GM19328 (cell line): Measurements from ENCODE around the gene TCTN2.

Experiments used
- ATAC-seq: cut with Tn5 transposase; IDR thresholded peaks from one replicate; pipeline ENCODE4 v1.9.1; 2021; ENCODE audit warnings: mild to moderate bottlenecking, moderate library complexity; ENCODE audit not compliant: unreplicated experiment

Gene TCTN2

GRCh38 chr12:123734268-123734667, 63.4 kb downstream of the TCTN2 start:
- ATAC-seq: no peak

- no peak for ATAC-seq
Observed at GRCh38 chr12:123741937-123742572, 71.1 kb downstream of the TCTN2 start.

GRCh38 chr12:123743002-123743401, 72.1 kb downstream of the TCTN2 start:
- no peak for ATAC-seq

GRCh38 chr12:123744836-123745235, 73.9 kb downstream of the TCTN2 start:
- ATAC-seq: no peak

GRCh38 chr12:123747309-123747708, 76.4 kb downstream of the TCTN2 start:
- ATAC-seq: no peak

GRCh38 chr12:123748161-123748560, 77.2 kb downstream of the TCTN2 start:
- ATAC-seq: no peak

- ATAC-seq: no peak
Observed at GRCh38 chr12:123748661-123749060, 77.7 kb downstream of the TCTN2 start.

- no peak for ATAC-seq
Observed at GRCh38 chr12:123749355-123749754, 78.4 kb downstream of the TCTN2 start.

- no peak for ATAC-seq
Observed at GRCh38 chr12:123750159-123750656, 79.3 kb downstream of the TCTN2 start.

- no peak for ATAC-seq
Observed at GRCh38 chr12:123752046-123752445, 81.1 kb downstream of the TCTN2 start.

GRCh38 chr12:123754041-123754772, 83.3 kb downstream of the TCTN2 start:
- ATAC-seq: no peak

GRCh38 chr12:123757561-123757960, 86.6 kb downstream of the TCTN2 start:
- ATAC-seq: no peak
